Right lobe of liver (tissue), 6 donors: ENCODE measurements around the gene ZC3HAV1. TPM values are rescaled to one million over a fixed set of nuclear protein-coding genes. Genes with fewer than 3 reads are reported as not detected.
"Not testable (repeated sequence)": the region's sequence is repeated elsewhere in the genome, so short reads cannot be mapped to it uniquely, and the experiment has no call there.

Source experiments
- ATAC-seq, 4 donors: fragments of 200-7000 bp; cut with Tn5 transposase; one replicate each; pipeline ENCODE4 v1.9.1; 2020; ENCODE audit warnings: mild to moderate bottlenecking in 4 of 4, moderate library complexity in 4 of 4
- DNase-seq, 3 donors: peaks; one replicate each; pipeline ENCODE4 v3.0.0-alpha.2; 2020
- H3K27ac ChIP-seq, 3 donors: fragments of 200-600 bp; one replicate each; pipeline ENCODE4 v1.8.0; 2022
- H3K27me3 ChIP-seq, 2 donors: fragments of 200-600 bp; one replicate each; pipeline ENCODE4 v1.8.0; 2022
- H3K36me3 ChIP-seq, 4 donors: fragments of 200-600 bp; sonication (generic) in 1 of 4; one replicate each; pipeline versions ENCODE4 v1.5.1 to v1.8.0; 2017 to 2022; ENCODE audit warnings: control low read depth in 1 of 4
- H3K4me1 ChIP-seq, 4 donors: fragments of 200-600 bp; sonication (generic) in 1 of 4; one replicate each; pipeline versions ENCODE4 v1.5.1 to v1.8.0; 2017 to 2022; ENCODE audit warnings: control low read depth in 1 of 4
- H3K4me3 ChIP-seq, 3 donors: fragments of 200-600 bp; one replicate each; pipeline ENCODE4 v1.8.0; 2022
- H3K9me3 ChIP-seq, 4 donors: fragments of 200-600 bp; sonication (generic) in 1 of 4; one replicate each; pipeline versions ENCODE4 v1.5.1 to v1.8.0; 2017 to 2022; ENCODE audit warnings: control low read depth in 1 of 4
- CTCF ChIP-seq, 4 donors: fragments of 200-600 bp in 3 of 4; fragments of 450-650 bp in 1 of 4; IDR thresholded peaks; one replicate each; pipeline versions ENCODE4 v1.5.1 to v1.8.0; 2016 to 2022; ENCODE audit warnings: antibody characterized with exemption in 4 of 4, mild to moderate bottlenecking in 2 of 4
- POLR2A ChIP-seq: fragments of 450-650 bp; IDR thresholded peaks from one replicate; pipeline ENCODE4 v1.6.1; 2017; ENCODE audit warnings: antibody characterized with exemption, mild to moderate bottlenecking
- WGBS: methylation state at CpG from one replicate; pipeline ENCODE4 v1.1.6; 2018; ENCODE audit warnings: low coverage, low lambda C conversion rate; ENCODE audit not compliant: insufficient coverage; ENCODE audit errors: missing lambda C conversion rate; 5-methylcytosine and 5-hydroxymethylcytosine counted together
- intact Hi-C, 2 donors: fragments of 100-400 bp; cut with DNase I; formaldehyde crosslinking; loops; one replicate each; pipeline versions ENCODE4 v1.11.2 to v1.14.1; 2022
- total RNA-seq, 6 experiments: library from RNA; depleted of rRNA in 2 of 6; stranded (reverse); fragments of >200 nt in 2 of 6; fragmentation: NEBNext Ultra II Directional in 3 of 6; extraction: Animal tissue kit (Norgen Biotek cat#: 25700) in 3 of 6; gene quantifications; one replicate each; pipeline versions ENCODE4 v1.1.0 to v1.2.4, GENCODE V29; 2016 to 2023
- donor health status: DM: no; HTN: yes; CAD: no.
- donor health status: DM: no; HTN: no; CAD: no.
- donor health status: DM: no; HTN: no; CAD: no.
- donor health status: DM: no; HTN: yes; CAD: no.
- donor health status: DM: no; HTN: yes; CAD: no.

ZC3HAV1 gene
- total RNA-seq, 6 experiments from 2014 or later: 12.3 to 20.6 (median 17.7) TPM

GRCh38 chr7:139079861-139080260 lies 29.7 kb downstream of the ZC3HAV1 start:
- WGBS: 95% methylated on average over 9 of the region's 15 CpGs
- Histone ChIP-seq H3K27me3 (no peaks in the 10 kb centered on the region), H3K27ac (no peak overlapping the region), H3K9me3 (no peaks in the 10 kb centered on the region), H3K4me1 (peaks cover 0 to 47% (median 19%) of the 10 kb centered on the region in 4 donors), H3K36me3 (peaks cover 0 to 51% (median 18%) of the 10 kb centered on the region in 4 donors), H3K4me3 (no peak overlapping the region)
- ATAC-seq: no peak
- TF ChIP-seq CTCF (IDR thresholded peaks at IDR 0.05) (no peak), POLR2A (no peak)
- no peak for DNase-seq
- intact Hi-C loops: loop anchor here in 1 of 2 donors (10.0 kb wide), 1 partner anchor 65 kb away; no protein-coding TSS in a partner anchor

- Histone ChIP-seq H3K36me3 (peaks cover 0 to 44% (median 19%) of the 10 kb centered on the region in 4 donors), H3K9me3 (no peaks in the 10 kb centered on the region), H3K4me1 (peaks cover 0 to 51% (median 19%) of the 10 kb centered on the region in 4 donors), H3K27me3 (no peaks in the 10 kb centered on the region), H3K27ac (no peak overlapping the region), H3K4me3 (no peak overlapping the region)
- ATAC-seq: no peak
- DNase-seq: no peak
- WGBS: 33% methylated on average over 1 of the region's 1 CpG
- intact Hi-C loops: loop anchor here in 1 of 2 donors (10.0 kb wide), 1 partner anchor 64 kb away; no protein-coding TSS in a partner anchor
- TF ChIP-seq CTCF (IDR thresholded peaks at IDR 0.05) (no peak), POLR2A (no peak)
These were observed 30.6 kb downstream of the ZC3HAV1 start for GRCh38 chr7:139078911-139079310.

- H3K36me3 ChIP-seq: peaks cover 3 to 44% (median 20%) of the 10 kb centered on the region in 4 donors
These were observed 31.1 kb downstream of the ZC3HAV1 start for GRCh38 chr7:139078399-139078798.

GRCh38 chr7:139077706-139078105 lies 31.8 kb downstream of the ZC3HAV1 start:
- intact Hi-C loops: loop anchor here in 1 of 2 donors (10.0 kb wide), 1 partner anchor 63 kb away; no protein-coding TSS in a partner anchor
- H3K9me3 ChIP-seq, H3K27ac ChIP-seq, H3K4me3 ChIP-seq, H3K27me3 ChIP-seq, DNase-seq, ATAC-seq: not testable (repeated sequence)
- H3K36me3 ChIP-seq: peaks cover 6 to 44% (median 21%) of the 10 kb centered on the region in 4 donors
- 48% methylated on average over 5 of the region's 5 CpGs for WGBS
- H3K4me1 ChIP-seq: peaks cover 0 to 51% (median 17%) of the 10 kb centered on the region in 4 donors

More at GRCh38 chr7:139078399-139078798, 31.1 kb downstream of the ZC3HAV1 start:
- no peak for ATAC-seq
- no peaks in the 10 kb centered on the region for H3K27me3 ChIP-seq
- intact Hi-C loops: loop anchor here in 1 of 2 donors (10.0 kb wide), 1 partner anchor 64 kb away; no protein-coding TSS in a partner anchor
- no peak overlapping the region for H3K4me3 ChIP-seq
- DNase-seq: no peak
- no CpG with 5 or more reads among the region's 1 CpG for WGBS
- no peak for TF ChIP-seq CTCF (IDR thresholded peaks at IDR 0.05)
- no peak for TF ChIP-seq POLR2A
- H3K27ac ChIP-seq: no peak overlapping the region
- no peaks in the 10 kb centered on the region for H3K9me3 ChIP-seq
- H3K4me1 ChIP-seq: peaks cover 0 to 51% (median 19%) of the 10 kb centered on the region in 4 donors

- Histone ChIP-seq H3K4me3 (no peak overlapping the region), H3K4me1 (peaks cover 0 to 35% (median 9%) of the 10 kb centered on the region in 4 donors), H3K36me3 (peaks cover 6 to 56% (median 28%) of the 10 kb centered on the region in 4 donors), H3K9me3 (no peaks in the 10 kb centered on the region), H3K27me3 (no peaks in the 10 kb centered on the region), H3K27ac (peak overlapping the region; percentile 8 to 51 (median 37))
- TF ChIP-seq CTCF (IDR thresholded peaks at IDR 0.05) (no peak), POLR2A (no peak)
- no peak for DNase-seq
- 20% methylated on average over 9 of the region's 11 CpGs for WGBS
- peak; percentile 77 to 82 (median 80) for ATAC-seq
- intact Hi-C loops: loop anchor here in 1 of 2 donors (10.0 kb wide), 1 partner anchor 61 kb away; no protein-coding TSS in a partner anchor
These were observed 33.4 kb downstream of the ZC3HAV1 start for GRCh38 chr7:139075871-139076686.
